Large intestine (tissue), 3 donors: ENCODE data around the gene LYST. TPM values are rescaled to one million over a fixed set of nuclear protein-coding genes. Genes with fewer than 3 reads are reported as not detected.
"Not testable (repeated sequence)": the region's sequence is repeated elsewhere in the genome, so short reads cannot be mapped to it uniquely, and the experiment has no call there.

Experiments
- DNase-seq, 2 donors: peaks; one replicate each; pipeline versions ENCODE4 v3.0.0 to v3.0.0-alpha.2; 2013
- H3K27ac ChIP-seq: one replicate; pipeline ENCODE4 v1.5.1; 2013; ENCODE audit warnings: low read length
- H3K27me3 ChIP-seq: 2 replicates; pipeline ENCODE4 v1.6.1; 2013; ENCODE audit warnings: low read length; ENCODE audit not compliant: control insufficient read depth, insufficient read depth
- H3K36me3 ChIP-seq: 2 replicates; pipeline ENCODE4 v1.6.1; 2013; ENCODE audit warnings: low read length; ENCODE audit not compliant: control insufficient read depth, insufficient read depth
- H3K4me1 ChIP-seq: one replicate; pipeline ENCODE4 v1.6.1; 2013; ENCODE audit warnings: low read length; ENCODE audit not compliant: control insufficient read depth, insufficient read depth
- H3K4me3 ChIP-seq: one replicate; pipeline ENCODE4 v1.5.1; 2013; ENCODE audit warnings: low read length
- H3K9me3 ChIP-seq: one replicate; pipeline ENCODE4 v1.6.1; 2013; ENCODE audit warnings: mild to moderate bottlenecking, low read depth, low read length, moderate library complexity; ENCODE audit not compliant: control insufficient read depth
- WGBS: methylation state at CpG from one replicate; pipeline ENCODE4 v1.1.5; 2013; ENCODE audit warnings: low lambda C conversion rate; ENCODE audit not compliant: insufficient coverage; 5-methylcytosine and 5-hydroxymethylcytosine counted together
- polyA plus RNA-seq: library from polyadenylated mRNA; unstranded; fragments of 120-200 nt; gene quantifications from one replicate; pipeline ENCODE4 v1.2.1, GENCODE V29; 2013

LYST gene
- polyA plus RNA-seq, 1 donor = 6.3 TPM

GRCh38 chr1:235790123-235790522 lies 76.6 kb downstream of the LYST start:
- no peaks in the 10 kb centered on the region for H3K27me3 ChIP-seq
- H3K36me3 ChIP-seq = peaks cover 5% of the 10 kb centered on the region
- no peaks in the 10 kb centered on the region for H3K4me1 ChIP-seq
- no peak overlapping the region for H3K27ac ChIP-seq
- DNase-seq = no peak
- H3K4me3 ChIP-seq = no peak overlapping the region
- no peaks in the 10 kb centered on the region for H3K9me3 ChIP-seq

GRCh38 chr1:235786227-235786898 lies 80.3 kb downstream of the LYST start:
- H3K27ac ChIP-seq, H3K4me1 ChIP-seq, H3K4me3 ChIP-seq, DNase-seq, H3K36me3 ChIP-seq, H3K27me3 ChIP-seq, H3K9me3 ChIP-seq: not testable (repeated sequence)
- no CpG with 5 or more reads among the region's 8 CpGs for WGBS

- WGBS = 40% methylated on average over 1 of the region's 2 CpGs
- Histone ChIP-seq H3K9me3 (no peaks in the 10 kb centered on the region), H3K27me3 (no peaks in the 10 kb centered on the region), H3K4me3 (no peak overlapping the region), H3K4me1 (no peaks in the 10 kb centered on the region), H3K36me3 (no peaks in the 10 kb centered on the region), H3K27ac (no peak overlapping the region)
- no peak for DNase-seq
Observed at GRCh38 chr1:235784950-235785349, 81.8 kb downstream of the LYST start.

- H3K9me3 ChIP-seq = no peaks in the 10 kb centered on the region
- no peak overlapping the region for H3K27ac ChIP-seq
- 27% methylated on average over 1 of the region's 8 CpGs for WGBS
- H3K27me3 ChIP-seq = no peaks in the 10 kb centered on the region
- DNase-seq = no peak
- H3K36me3 ChIP-seq = no peaks in the 10 kb centered on the region
- H3K4me3 ChIP-seq = no peak overlapping the region
- no peaks in the 10 kb centered on the region for H3K4me1 ChIP-seq
Observed at GRCh38 chr1:235783148-235783776, 83.4 kb downstream of the LYST start.

- no peaks in the 10 kb centered on the region for H3K27me3 ChIP-seq
- WGBS = no CpG with 5 or more reads among the region's 2 CpGs
- H3K9me3 ChIP-seq = no peaks in the 10 kb centered on the region
- no peak for DNase-seq
- H3K27ac ChIP-seq = no peak overlapping the region
- H3K36me3 ChIP-seq = no peaks in the 10 kb centered on the region
- H3K4me3 ChIP-seq = no peak overlapping the region
- no peaks in the 10 kb centered on the region for H3K4me1 ChIP-seq
Observed at GRCh38 chr1:235782601-235783000, 84.1 kb downstream of the LYST start.

GRCh38 chr1:235781807-235782206 lies 84.9 kb downstream of the LYST start:
- Histone ChIP-seq H3K9me3 (no peaks in the 10 kb centered on the region), H3K27ac (no peak overlapping the region), H3K4me1 (no peaks in the 10 kb centered on the region), H3K4me3 (no peak overlapping the region), H3K36me3 (no peaks in the 10 kb centered on the region), H3K27me3 (no peaks in the 10 kb centered on the region)
- no peak for DNase-seq
- 80% methylated on average over 2 of the region's 2 CpGs for WGBS

GRCh38 chr1:235779770-235780169 lies 86.9 kb downstream of the LYST start:
- DNase-seq = no peak
- WGBS = no CpG with 5 or more reads among the region's 2 CpGs
- Histone ChIP-seq H3K36me3 (no peaks in the 10 kb centered on the region), H3K27ac (no peak overlapping the region), H3K27me3 (no peaks in the 10 kb centered on the region), H3K4me3 (no peak overlapping the region), H3K9me3 (no peaks in the 10 kb centered on the region), H3K4me1 (no peaks in the 10 kb centered on the region)

- WGBS = 100% methylated on average over 3 of the region's 3 CpGs
- Histone ChIP-seq H3K9me3 (no peaks in the 10 kb centered on the region), H3K27me3 (no peaks in the 10 kb centered on the region), H3K4me1 (no peaks in the 10 kb centered on the region), H3K36me3 (no peaks in the 10 kb centered on the region), H3K4me3 (no peak overlapping the region), H3K27ac (no peak overlapping the region)
- no peak for DNase-seq
Observed at GRCh38 chr1:235776396-235776795, 90.3 kb downstream of the LYST start.

- H3K4me1 ChIP-seq = no peaks in the 10 kb centered on the region
- no peaks in the 10 kb centered on the region for H3K27me3 ChIP-seq
- H3K4me3 ChIP-seq = no peak overlapping the region
- H3K36me3 ChIP-seq = no peaks in the 10 kb centered on the region
- H3K27ac ChIP-seq = no peak overlapping the region
- DNase-seq = no peak
- no peaks in the 10 kb centered on the region for H3K9me3 ChIP-seq
Observed at GRCh38 chr1:235775246-235775860, 91.4 kb downstream of the LYST start.

GRCh38 chr1:235767795-235768194 lies 98.9 kb downstream of the LYST start:
- no peaks in the 10 kb centered on the region for H3K9me3 ChIP-seq
- no peaks in the 10 kb centered on the region for H3K27me3 ChIP-seq
- H3K36me3 ChIP-seq = no peaks in the 10 kb centered on the region
- 27% methylated on average over 1 of the region's 2 CpGs for whole genome bisulfite sequencing
- H3K4me3 ChIP-seq = no peak overlapping the region
- no peaks in the 10 kb centered on the region for H3K4me1 ChIP-seq
- no peak overlapping the region for H3K27ac ChIP-seq
- peak in 1 of 2 donors; percentile 45 for DNase-seq
